HEK293 (cell line): Measurements from ENCODE around the gene AVPR1B.

Experiments used
- CTCF ChIA-PET: fragments of 350-600 bp; formaldehyde crosslinking; extraction: SDS; loops from one replicate; lab custom pipeline; 2021; ENCODE audit warnings: antibody characterized with exemption; lab: Yijun Ruan, JAX
- POLR2A ChIA-PET: fragments of 300-600 bp; formaldehyde crosslinking; extraction: SDS; loops from one replicate; lab custom pipeline; 2020; ENCODE audit warnings: antibody characterized with exemption, inconsistent platforms; lab: Yijun Ruan, JAX
- H3K27ac ChIP-seq: fragments of 200-500 bp; sonication (Bioruptor generic); 2 replicates; pipeline ENCODE4 v1.5.1; 2014; ENCODE audit warnings: low read depth, low read length, control low read depth, inconsistent platforms; ENCODE audit errors: extremely low read depth
- H3K36me3 ChIP-seq, 2 experiments: fragments of 200-500 bp in 1 of 2; sonication (Bioruptor generic) in 1 of 2; 1 replicate in 1 of 2; 2 replicates in 1 of 2; pipeline ENCODE4 v1.5.1; 2014 to 2017; ENCODE audit warnings: inconsistent platforms in 2 of 2, low read length in 2 of 2; ENCODE audit not compliant: control insufficient read depth in 2 of 2, insufficient read depth in 1 of 2
- H3K4me1 ChIP-seq: fragments of 200-500 bp; sonication (Bioruptor generic); 2 replicates; pipeline ENCODE4 v1.5.1; 2014; ENCODE audit warnings: mild to moderate bottlenecking, low read length, inconsistent platforms; ENCODE audit not compliant: control insufficient read depth, insufficient read depth
- H3K4me3 ChIP-seq: 2 replicates; pipeline ENCODE4 v1.5.1; 2011; ENCODE audit warnings: low read depth, mild to moderate bottlenecking, control low read depth, low read length, moderate library complexity
- H3K9me3 ChIP-seq: fragments of 200-500 bp; sonication (Bioruptor generic); 2 replicates; pipeline ENCODE4 v1.5.1; 2014; ENCODE audit warnings: low read depth, low read length, inconsistent platforms; ENCODE audit not compliant: control insufficient read depth, insufficient read depth
- BCL11A ChIP-seq: fragments of 450-650 bp; formaldehyde crosslinking; IDR thresholded peaks from 2 replicates; pipeline ENCODE4 v1.5.1; 2016; ENCODE audit warnings: low read depth, missing biosample characterization, missing genetic modification characterization
- BCL11B ChIP-seq: fragments of 450-650 bp; formaldehyde crosslinking; IDR thresholded peaks from 2 replicates; pipeline ENCODE4 v1.5.1; 2016; ENCODE audit warnings: low read depth, missing biosample characterization, missing genetic modification characterization
- KLF16 ChIP-seq: fragments of 450-650 bp; formaldehyde crosslinking; IDR thresholded peaks from 2 replicates; pipeline ENCODE4 v1.5.1; 2017; ENCODE audit warnings: missing biosample characterization, missing genetic modification characterization
- KLF7 ChIP-seq: fragments of 450-650 bp; formaldehyde crosslinking; IDR thresholded peaks from 2 replicates; pipeline ENCODE4 v1.5.1; 2016; ENCODE audit warnings: missing biosample characterization, missing genetic modification characterization, borderline replicate concordance
- ZNF112 ChIP-seq: fragments of 450-650 bp; formaldehyde crosslinking; IDR thresholded peaks from 2 replicates; pipeline ENCODE4 v1.5.0; 2017; ENCODE audit warnings: missing biosample characterization, missing genetic modification characterization
- ZNF114 ChIP-seq: fragments of 450-650 bp; formaldehyde crosslinking; IDR thresholded peaks from 2 replicates; pipeline ENCODE4 v1.5.0; 2017; ENCODE audit warnings: missing biosample characterization, missing genetic modification characterization
- ZNF146 ChIP-seq: fragments of 450-650 bp; formaldehyde crosslinking; IDR thresholded peaks from 2 replicates; pipeline ENCODE4 v1.5.1; 2016; ENCODE audit warnings: missing biosample characterization, missing genetic modification characterization
- ZNF2 ChIP-seq: fragments of 450-650 bp; formaldehyde crosslinking; IDR thresholded peaks from 2 replicates; pipeline ENCODE4 v1.5.1; 2016; ENCODE audit warnings: missing biosample characterization, missing genetic modification characterization
- ZNF202 ChIP-seq: fragments of 450-650 bp; formaldehyde crosslinking; IDR thresholded peaks from 2 replicates; pipeline ENCODE4 v1.5.1; 2016; ENCODE audit warnings: missing biosample characterization, missing genetic modification characterization, borderline replicate concordance
- ZNF211 ChIP-seq: fragments of 450-650 bp; formaldehyde crosslinking; IDR thresholded peaks from 2 replicates; pipeline ENCODE4 v1.5.1; 2016; ENCODE audit warnings: low read depth, missing biosample characterization, missing genetic modification characterization
- ZNF214 ChIP-seq: fragments of 450-650 bp; formaldehyde crosslinking; IDR thresholded peaks from 2 replicates; pipeline ENCODE4 v1.5.1; 2017; ENCODE audit warnings: missing biosample characterization, mild to moderate bottlenecking, missing genetic modification characterization, borderline replicate concordance
- ZNF341 ChIP-seq: fragments of 450-650 bp; formaldehyde crosslinking; IDR thresholded peaks from 2 replicates; pipeline ENCODE4; 2016; ENCODE audit warnings: low read depth, missing biosample characterization, missing genetic modification characterization
- ZNF350 ChIP-seq: fragments of 450-650 bp; formaldehyde crosslinking; IDR thresholded peaks from 2 replicates; pipeline ENCODE4 v1.5.0; 2017; ENCODE audit warnings: missing biosample characterization, mild to moderate bottlenecking, missing genetic modification characterization
- ZNF426 ChIP-seq: fragments of 450-650 bp; formaldehyde crosslinking; IDR thresholded peaks from 2 replicates; pipeline ENCODE4 v1.5.1; 2017; ENCODE audit warnings: missing biosample characterization, missing genetic modification characterization, mild to moderate bottlenecking, inconsistent platforms, moderate library complexity
- ZNF785 ChIP-seq: fragments of 450-650 bp; formaldehyde crosslinking; IDR thresholded peaks from 2 replicates; pipeline ENCODE4 v1.5.1; 2016; ENCODE audit warnings: missing biosample characterization, missing genetic modification characterization
- ZNF791 ChIP-seq: fragments of 450-650 bp; formaldehyde crosslinking; IDR thresholded peaks from 2 replicates; pipeline ENCODE4 v1.5.1; 2016; ENCODE audit warnings: missing biosample characterization, missing genetic modification characterization
- TF ChIP-seq, protein P1 (sequence below): fragments of 450-650 bp; IDR thresholded peaks from 2 replicates; pipeline ENCODE4 v1.5.1; 2018; ENCODE audit warnings: missing biosample characterization, missing genetic modification characterization
- TF ChIP-seq, protein P2 (sequence below): fragments of 450-650 bp; formaldehyde crosslinking; IDR thresholded peaks from 2 replicates; pipeline ENCODE4 v1.5.1; 2016; ENCODE audit warnings: missing biosample characterization, missing genetic modification characterization
- TF ChIP-seq, protein P3 (sequence below): fragments of 450-650 bp; formaldehyde crosslinking; IDR thresholded peaks from 2 replicates; pipeline ENCODE4 v1.5.1; 2017; ENCODE audit warnings: missing biosample characterization, missing genetic modification characterization
- TF ChIP-seq, protein P4 (sequence below): fragments of 450-650 bp; formaldehyde crosslinking; IDR thresholded peaks from 2 replicates; pipeline ENCODE4 v1.5.1; 2017; ENCODE audit warnings: missing biosample characterization, missing genetic modification characterization
- TF ChIP-seq, protein P5 (sequence below): fragments of 450-650 bp; formaldehyde crosslinking; IDR thresholded peaks from 2 replicates; pipeline ENCODE4 v1.5.1; 2016; ENCODE audit warnings: missing biosample characterization, missing genetic modification characterization

AVPR1B gene

DNA sequence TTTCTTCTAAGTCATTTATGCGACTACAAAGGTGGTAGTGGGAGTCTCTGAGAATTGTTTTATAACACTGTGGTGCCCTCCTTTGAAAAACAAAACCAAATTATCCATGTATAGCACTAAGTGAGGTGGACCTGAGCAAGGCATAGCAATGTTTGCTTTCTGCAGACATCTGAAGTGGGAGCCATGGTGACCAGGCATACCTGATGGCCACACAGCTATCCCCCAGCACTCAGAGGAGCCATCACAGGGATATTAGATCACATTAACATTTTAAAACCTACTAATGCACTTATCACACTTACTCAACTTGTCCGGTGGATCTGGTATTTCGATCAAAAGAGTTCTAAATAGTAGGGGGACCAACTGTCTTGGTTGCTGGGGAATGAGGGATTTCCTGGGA lies 24.8 kb upstream of the AVPR1B start (continued):
- TF ChIP-seq, protein P1, sequence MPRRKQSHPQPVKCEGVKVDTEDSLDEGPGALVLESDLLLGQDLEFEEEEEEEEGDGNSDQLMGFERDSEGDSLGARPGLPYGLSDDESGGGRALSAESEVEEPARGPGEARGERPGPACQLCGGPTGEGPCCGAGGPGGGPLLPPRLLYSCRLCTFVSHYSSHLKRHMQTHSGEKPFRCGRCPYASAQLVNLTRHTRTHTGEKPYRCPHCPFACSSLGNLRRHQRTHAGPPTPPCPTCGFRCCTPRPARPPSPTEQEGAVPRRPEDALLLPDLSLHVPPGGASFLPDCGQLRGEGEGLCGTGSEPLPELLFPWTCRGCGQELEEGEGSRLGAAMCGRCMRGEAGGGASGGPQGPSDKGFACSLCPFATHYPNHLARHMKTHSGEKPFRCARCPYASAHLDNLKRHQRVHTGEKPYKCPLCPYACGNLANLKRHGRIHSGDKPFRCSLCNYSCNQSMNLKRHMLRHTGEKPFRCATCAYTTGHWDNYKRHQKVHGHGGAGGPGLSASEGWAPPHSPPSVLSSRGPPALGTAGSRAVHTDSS (tag by site-specific recombination), result no peak
- TF ChIP-seq BCL11A (tag by site-specific recombination) (no peak), BCL11B (tag by site-specific recombination) (no peak), ZNF341 (no peak), ZNF211 (tag by site-specific recombination) (no peak)
- TF ChIP-seq, protein P2, sequence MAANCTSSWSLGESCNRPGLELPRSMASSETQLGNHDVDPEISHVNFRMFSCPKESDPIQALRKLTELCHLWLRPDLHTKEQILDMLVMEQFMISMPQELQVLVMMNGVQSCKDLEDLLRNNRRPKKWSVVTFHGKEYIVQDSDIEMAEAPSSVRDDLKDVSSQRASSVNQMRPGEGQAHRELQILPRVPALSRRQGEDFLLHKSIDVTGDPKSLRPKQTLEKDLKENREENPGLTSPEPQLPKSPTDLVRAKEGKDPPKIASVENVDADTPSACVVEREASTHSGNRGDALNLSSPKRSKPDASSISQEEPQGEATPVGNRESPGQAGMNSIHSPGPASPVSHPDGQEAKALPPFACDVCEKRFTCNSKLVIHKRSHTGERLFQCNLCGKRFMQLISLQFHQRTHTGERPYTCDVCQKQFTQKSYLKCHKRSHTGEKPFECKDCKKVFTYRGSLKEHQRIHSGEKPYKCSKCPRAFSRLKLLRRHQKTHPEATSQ, result no peak

DNA sequence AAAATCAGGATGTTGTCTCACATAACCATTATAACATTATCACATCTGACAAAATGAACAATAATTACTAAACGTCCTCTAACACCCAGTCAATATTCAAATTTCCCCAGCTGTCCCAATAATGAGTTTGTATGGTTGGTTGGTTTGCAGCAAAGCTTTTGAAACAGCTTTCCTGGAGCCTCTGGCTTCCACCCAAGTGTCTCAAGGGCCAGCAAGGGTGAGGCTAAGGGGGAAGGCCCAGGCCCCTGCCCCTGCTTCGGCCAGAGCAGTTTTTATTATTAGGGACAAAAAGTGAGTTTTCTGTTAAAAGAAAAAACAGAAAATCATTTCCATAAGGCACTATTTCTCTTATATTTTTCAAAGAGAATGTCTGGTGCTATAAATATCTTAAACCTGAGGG lies 19.1 kb upstream of the AVPR1B start:
- Histone ChIP-seq H3K9me3 (no peaks in the 10 kb centered on the region), H3K36me3 (no peaks in the 10 kb centered on the region), H3K4me3 (no peak overlapping the region), H3K27ac (no peak overlapping the region), H3K4me1 (no peaks in the 10 kb centered on the region)
- CTCF ChIA-PET, result interaction anchor here (0.5 kb wide), 1 partner anchor 524 kb away, joined by 5 read pairs; no protein-coding TSS in a partner anchor
- no peak for TF ChIP-seq ZNF426 (tag by site-specific recombination)
- TF ChIP-seq ZNF2 (tag by site-specific recombination), result no peak
- TF ChIP-seq ZNF146, result no peak
- no peak for TF ChIP-seq ZNF791
- TF ChIP-seq, protein P3, sequence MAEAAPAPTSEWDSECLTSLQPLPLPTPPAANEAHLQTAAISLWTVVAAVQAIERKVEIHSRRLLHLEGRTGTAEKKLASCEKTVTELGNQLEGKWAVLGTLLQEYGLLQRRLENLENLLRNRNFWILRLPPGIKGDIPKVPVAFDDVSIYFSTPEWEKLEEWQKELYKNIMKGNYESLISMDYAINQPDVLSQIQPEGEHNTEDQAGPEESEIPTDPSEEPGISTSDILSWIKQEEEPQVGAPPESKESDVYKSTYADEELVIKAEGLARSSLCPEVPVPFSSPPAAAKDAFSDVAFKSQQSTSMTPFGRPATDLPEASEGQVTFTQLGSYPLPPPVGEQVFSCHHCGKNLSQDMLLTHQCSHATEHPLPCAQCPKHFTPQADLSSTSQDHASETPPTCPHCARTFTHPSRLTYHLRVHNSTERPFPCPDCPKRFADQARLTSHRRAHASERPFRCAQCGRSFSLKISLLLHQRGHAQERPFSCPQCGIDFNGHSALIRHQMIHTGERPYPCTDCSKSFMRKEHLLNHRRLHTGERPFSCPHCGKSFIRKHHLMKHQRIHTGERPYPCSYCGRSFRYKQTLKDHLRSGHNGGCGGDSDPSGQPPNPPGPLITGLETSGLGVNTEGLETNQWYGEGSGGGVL (tag by site-specific recombination), result no peak
- no peak for TF ChIP-seq ZNF202 (tag by site-specific recombination)
- TF ChIP-seq ZNF114 (tag by site-specific recombination), result no peak
- TF ChIP-seq ZNF112, result no peak
- TF ChIP-seq KLF7 (tag by site-specific recombination), result no peak
- no peak for TF ChIP-seq KLF16 (tag by site-specific recombination)
- no peak for TF ChIP-seq ZNF341
- no peak for TF ChIP-seq ZNF350 (tag by site-specific recombination)
- TF ChIP-seq, protein P4, sequence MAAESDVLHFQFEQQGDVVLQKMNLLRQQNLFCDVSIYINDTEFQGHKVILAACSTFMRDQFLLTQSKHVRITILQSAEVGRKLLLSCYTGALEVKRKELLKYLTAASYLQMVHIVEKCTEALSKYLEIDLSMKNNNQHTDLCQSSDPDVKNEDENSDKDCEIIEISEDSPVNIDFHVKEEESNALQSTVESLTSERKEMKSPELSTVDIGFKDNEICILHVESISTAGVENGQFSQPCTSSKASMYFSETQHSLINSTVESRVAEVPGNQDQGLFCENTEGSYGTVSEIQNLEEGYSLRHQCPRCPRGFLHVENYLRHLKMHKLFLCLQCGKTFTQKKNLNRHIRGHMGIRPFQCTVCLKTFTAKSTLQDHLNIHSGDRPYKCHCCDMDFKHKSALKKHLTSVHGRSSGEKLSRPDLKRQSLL (tag by site-specific recombination), result no peak
- TF ChIP-seq ZNF214 (tag by site-specific recombination), result no peak
- TF ChIP-seq, protein P5, sequence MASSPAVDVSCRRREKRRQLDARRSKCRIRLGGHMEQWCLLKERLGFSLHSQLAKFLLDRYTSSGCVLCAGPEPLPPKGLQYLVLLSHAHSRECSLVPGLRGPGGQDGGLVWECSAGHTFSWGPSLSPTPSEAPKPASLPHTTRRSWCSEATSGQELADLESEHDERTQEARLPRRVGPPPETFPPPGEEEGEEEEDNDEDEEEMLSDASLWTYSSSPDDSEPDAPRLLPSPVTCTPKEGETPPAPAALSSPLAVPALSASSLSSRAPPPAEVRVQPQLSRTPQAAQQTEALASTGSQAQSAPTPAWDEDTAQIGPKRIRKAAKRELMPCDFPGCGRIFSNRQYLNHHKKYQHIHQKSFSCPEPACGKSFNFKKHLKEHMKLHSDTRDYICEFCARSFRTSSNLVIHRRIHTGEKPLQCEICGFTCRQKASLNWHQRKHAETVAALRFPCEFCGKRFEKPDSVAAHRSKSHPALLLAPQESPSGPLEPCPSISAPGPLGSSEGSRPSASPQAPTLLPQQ (tag by site-specific recombination), result no peak
- no peak for TF ChIP-seq ZNF785 (tag by site-specific recombination)
- POLR2A ChIA-PET, result no interaction called here
